Nephron progenitor cell (in vitro differentiated cells): Measurements from ENCODE around the gene PRDX5.

Experiments
- DNase-seq: peaks from one replicate; pipeline ENCODE4 v3.0.0; 2021
- H3K27ac Mint-ChIP-seq: 2 replicates; pipeline ENCODE4 v1.8.0; 2021; ENCODE audit warnings: mild to moderate bottlenecking, moderate library complexity, mixed read lengths
- H3K27me3 Mint-ChIP-seq: 2 replicates; pipeline ENCODE4 v1.8.0; 2021; ENCODE audit warnings: mild to moderate bottlenecking, low read depth, mixed read lengths; ENCODE audit not compliant: poor library complexity
- H3K36me3 Mint-ChIP-seq: 2 replicates; pipeline ENCODE4 v1.8.0; 2021; ENCODE audit warnings: low read depth, mixed read lengths
- H3K4me1 Mint-ChIP-seq: 2 replicates; pipeline ENCODE4 v1.8.0; 2021; ENCODE audit warnings: mixed read lengths
- H3K4me3 Mint-ChIP-seq: 2 replicates; pipeline ENCODE4 v1.8.0; 2021; ENCODE audit warnings: mild to moderate bottlenecking, moderate library complexity, mixed read lengths
- H3K9me3 Mint-ChIP-seq: 2 replicates; pipeline ENCODE4 v1.8.0; 2021; ENCODE audit warnings: mild to moderate bottlenecking, moderate library complexity, mixed read lengths
- CTCF ChIP-seq: fragments of 200-600 bp; sonication (generic); IDR thresholded peaks from 2 replicates; pipeline ENCODE4 v1.5.0; 2021; ENCODE audit warnings: antibody characterized with exemption

Gene PRDX5

GRCh38 chr11:64338716-64339115 lies 20.8 kb downstream of the PRDX5 start:
- H3K36me3 Mint-ChIP-seq: no peaks in the 10 kb centered on the region
- no peak for TF ChIP-seq CTCF
- H3K4me1 Mint-ChIP-seq: peaks cover 49% of the 10 kb centered on the region
- H3K4me3 Mint-ChIP-seq: no peak overlapping the region
- DNase-seq: no peak
- no peaks in the 10 kb centered on the region for H3K9me3 Mint-ChIP-seq
- no peak overlapping the region for H3K27ac Mint-ChIP-seq
- H3K27me3 Mint-ChIP-seq: peaks cover 16% of the 10 kb centered on the region

- no peaks in the 10 kb centered on the region for H3K9me3 Mint-ChIP-seq
- no peak for TF ChIP-seq CTCF
- H3K27me3 Mint-ChIP-seq: peaks cover 16% of the 10 kb centered on the region
- H3K4me1 Mint-ChIP-seq: peaks cover 49% of the 10 kb centered on the region
- no peaks in the 10 kb centered on the region for H3K36me3 Mint-ChIP-seq
- no peak for DNase-seq
- no peak overlapping the region for H3K27ac Mint-ChIP-seq
- no peak overlapping the region for H3K4me3 Mint-ChIP-seq
Observed at GRCh38 chr11:64339286-64339685, 21.4 kb downstream of the PRDX5 start.

GRCh38 chr11:64339754-64340408 lies 22.0 kb downstream of the PRDX5 start, which contains the start of gene CCDC88B:
Gene CCDC88B, plus strand, starts transcription at chr11:64340204. Its CDS starts 63 bp downstream, at chr11:64340267.
- Mint-ChIP-seq H3K36me3 (no peaks in the 10 kb centered on the region), H3K4me3 (peak within 1 kb of the TSS; percentile 74), H3K4me1 (peaks cover 47% of the 10 kb centered on the region), H3K27ac (no peak within 1 kb of the TSS), H3K9me3 (no peaks in the 10 kb centered on the region), H3K27me3 (peaks cover 16% of the 10 kb centered on the region)
- no peak for DNase-seq
- no peak for TF ChIP-seq CTCF

GRCh38 chr11:64340671-64341335 lies 22.9 kb downstream of the PRDX5 start:
- DNase-seq: peak; percentile 87
- no peaks in the 10 kb centered on the region for H3K9me3 Mint-ChIP-seq
- H3K27ac Mint-ChIP-seq: no peak overlapping the region
- H3K27me3 Mint-ChIP-seq: peaks cover 16% of the 10 kb centered on the region
- peak overlapping the region; percentile 74 for H3K4me3 Mint-ChIP-seq
- no peaks in the 10 kb centered on the region for H3K36me3 Mint-ChIP-seq
- peaks cover 46% of the 10 kb centered on the region for H3K4me1 Mint-ChIP-seq
- TF ChIP-seq CTCF: no peak

- Mint-ChIP-seq H3K4me1 (peaks cover 46% of the 10 kb centered on the region), H3K4me3 (peak overlapping the region; percentile 74), H3K27me3 (peaks cover 16% of the 10 kb centered on the region), H3K9me3 (no peaks in the 10 kb centered on the region), H3K27ac (no peak overlapping the region), H3K36me3 (no peaks in the 10 kb centered on the region)
- no peak for DNase-seq
- TF ChIP-seq CTCF: no peak
Observed at GRCh38 chr11:64341429-64341828, 23.5 kb downstream of the PRDX5 start.
